Testis (tissue), 3 donors: ENCODE data around the gene KIDINS220. TPM values are rescaled to one million over a fixed set of nuclear protein-coding genes. Genes with fewer than 3 reads are reported as not detected.

ENCODE experiments used
- DNase-seq: peaks from one replicate; pipeline ENCODE4 v3.0.0-alpha.2; 2019
- H3K27ac ChIP-seq, 2 donors: fragments of 200-600 bp; sonication (generic); one replicate each; pipeline ENCODE4 v1.5.1; 2019
- H3K27me3 ChIP-seq: fragments of 200-600 bp; sonication (generic); one replicate; pipeline ENCODE4 v1.5.1; 2019
- H3K36me3 ChIP-seq: fragments of 200-600 bp; sonication (generic); one replicate; pipeline ENCODE4 v1.5.1; 2017; ENCODE audit warnings: low read depth; ENCODE audit errors: missing control alignments
- H3K4me1 ChIP-seq: fragments of 200-600 bp; sonication (generic); one replicate; pipeline ENCODE4 v1.5.1; 2019
- H3K4me3 ChIP-seq, 2 donors: fragments of 200-600 bp; sonication (generic); one replicate each; pipeline ENCODE4 v1.5.1; 2017 to 2019
- H3K9me3 ChIP-seq: fragments of 200-600 bp; sonication (generic); one replicate; pipeline ENCODE4 v1.5.1; 2017
- POLR2A ChIP-seq: fragments of 450-650 bp; IDR thresholded peaks from one replicate; pipeline ENCODE4 v1.6.1; 2017; ENCODE audit warnings: antibody characterized with exemption, mild to moderate bottlenecking, moderate library complexity
- WGBS, 2 donors: methylation state at CpG; one replicate each; pipeline ENCODE4 v1.1.5; 2018; 5-methylcytosine and 5-hydroxymethylcytosine counted together
- intact Hi-C: fragments of 100-400 bp; cut with DNase I; formaldehyde crosslinking; loops from one replicate; pipeline ENCODE4 v1.15.1; 2023; ENCODE audit warnings: low total_unique reads
- polyA plus RNA-seq: library from polyadenylated mRNA; stranded (reverse); fragments of 350-450 nt; fragmentation: Illumina TruSeq; extraction: RNeasy Lipid Tissue Mini Kit (QIAGEN cat#74804); gene quantifications from one replicate; pipeline ENCODE4 v1.2.3, GENCODE V29; 2014; ENCODE audit warnings: low read depth, low replicate concordance; ENCODE audit not compliant: insufficient read depth
- total RNA-seq, 2 donors: library from RNA; depleted of rRNA; stranded (reverse); fragments of >200 nt; gene quantifications; one replicate each; pipeline ENCODE4 v1.2.3, GENCODE V29; 2016
- TF ChIP-seq, protein P1 (sequence below), 3 experiments: fragments of 450-650 bp in 2 of 3; fragments of 200-600 bp in 1 of 3; sonication (generic) in 1 of 3; IDR thresholded peaks; one replicate each; pipeline ENCODE4 v1.5.1; 2016 to 2019; ENCODE audit warnings: antibody characterized with exemption in 3 of 3, mild to moderate bottlenecking in 2 of 3, moderate library complexity in 1 of 3

KIDINS220 gene
- total and polyA plus RNA-seq, 3 donors from 2014 or later = 25.5 to 75.7 (median 68.6) TPM

DNA sequence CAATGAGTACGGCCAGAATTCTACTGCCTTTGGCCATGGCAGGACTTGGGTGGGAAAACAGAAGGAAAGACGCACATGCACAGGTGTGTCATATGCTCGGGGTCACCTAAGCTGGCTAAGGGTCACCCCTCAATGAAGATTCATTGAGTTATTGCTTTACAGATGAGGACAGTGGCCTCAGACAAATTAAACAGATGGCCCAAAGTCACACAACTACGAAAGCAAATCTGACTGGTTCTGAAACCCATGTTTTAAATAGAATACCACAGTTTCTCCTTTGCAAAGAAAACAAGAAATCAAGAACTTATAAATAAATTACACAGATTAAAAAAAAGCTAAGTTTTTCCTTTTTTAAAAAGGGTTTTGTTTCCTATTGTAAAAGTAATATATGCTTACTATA is 85.0 kb downstream of the KIDINS220 start:
- 95 to 97% methylated on average over 4 of the region's 4 CpGs for WGBS, 2 donors
- intact Hi-C loops = no loop called here
- H3K36me3 ChIP-seq = no peaks in the 10 kb centered on the region

DNA sequence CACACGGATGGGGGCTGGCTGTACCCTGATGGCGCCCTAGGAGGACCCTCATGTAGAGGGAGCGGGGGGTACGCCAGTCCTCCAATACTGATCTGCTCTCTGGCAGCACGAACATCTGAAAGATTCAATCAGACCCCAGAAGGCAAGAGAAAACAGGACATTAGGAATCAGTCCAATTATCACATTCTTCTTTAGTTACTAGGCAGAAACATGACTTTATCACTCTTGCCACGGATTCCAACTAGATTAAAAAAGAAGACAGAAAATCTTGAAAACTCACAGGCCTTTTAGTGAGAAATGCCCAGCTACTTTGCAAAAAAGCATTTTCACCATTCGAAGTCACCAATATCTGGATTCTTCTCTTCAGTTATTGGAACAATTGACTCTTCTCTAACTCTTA is 87.2 kb downstream of the KIDINS220 start:
- H3K36me3 ChIP-seq = no peaks in the 10 kb centered on the region
- no peak overlapping the region for H3K27ac ChIP-seq
- WGBS, 2 donors = 76 to 88% methylated on average over 4 to 7 of the region's 7 CpGs
- no peaks in the 10 kb centered on the region for H3K27me3 ChIP-seq
- DNase-seq = no peak
- no peaks in the 10 kb centered on the region for H3K9me3 ChIP-seq
- TF ChIP-seq, protein P1, sequence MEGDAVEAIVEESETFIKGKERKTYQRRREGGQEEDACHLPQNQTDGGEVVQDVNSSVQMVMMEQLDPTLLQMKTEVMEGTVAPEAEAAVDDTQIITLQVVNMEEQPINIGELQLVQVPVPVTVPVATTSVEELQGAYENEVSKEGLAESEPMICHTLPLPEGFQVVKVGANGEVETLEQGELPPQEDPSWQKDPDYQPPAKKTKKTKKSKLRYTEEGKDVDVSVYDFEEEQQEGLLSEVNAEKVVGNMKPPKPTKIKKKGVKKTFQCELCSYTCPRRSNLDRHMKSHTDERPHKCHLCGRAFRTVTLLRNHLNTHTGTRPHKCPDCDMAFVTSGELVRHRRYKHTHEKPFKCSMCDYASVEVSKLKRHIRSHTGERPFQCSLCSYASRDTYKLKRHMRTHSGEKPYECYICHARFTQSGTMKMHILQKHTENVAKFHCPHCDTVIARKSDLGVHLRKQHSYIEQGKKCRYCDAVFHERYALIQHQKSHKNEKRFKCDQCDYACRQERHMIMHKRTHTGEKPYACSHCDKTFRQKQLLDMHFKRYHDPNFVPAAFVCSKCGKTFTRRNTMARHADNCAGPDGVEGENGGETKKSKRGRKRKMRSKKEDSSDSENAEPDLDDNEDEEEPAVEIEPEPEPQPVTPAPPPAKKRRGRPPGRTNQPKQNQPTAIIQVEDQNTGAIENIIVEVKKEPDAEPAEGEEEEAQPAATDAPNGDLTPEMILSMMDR (IDR thresholded peaks at IDR 0.05) = no peak
- TF ChIP-seq POLR2A = no peak
- H3K4me1 ChIP-seq = no peaks in the 10 kb centered on the region
- H3K4me3 ChIP-seq = no peak overlapping the region
- intact Hi-C loops = no loop called here

More for the DNA sequence above, 85.0 kb downstream of the KIDINS220 start:
- Histone ChIP-seq H3K4me1 (no peaks in the 10 kb centered on the region), H3K27me3 (no peaks in the 10 kb centered on the region), H3K9me3 (no peaks in the 10 kb centered on the region), H3K4me3 (no peak overlapping the region), H3K27ac (no peak overlapping the region)
- DNase-seq = no peak
- no peak for TF ChIP-seq POLR2A
- TF ChIP-seq, protein P1 (IDR thresholded peaks at IDR 0.05) = no peak

DNA sequence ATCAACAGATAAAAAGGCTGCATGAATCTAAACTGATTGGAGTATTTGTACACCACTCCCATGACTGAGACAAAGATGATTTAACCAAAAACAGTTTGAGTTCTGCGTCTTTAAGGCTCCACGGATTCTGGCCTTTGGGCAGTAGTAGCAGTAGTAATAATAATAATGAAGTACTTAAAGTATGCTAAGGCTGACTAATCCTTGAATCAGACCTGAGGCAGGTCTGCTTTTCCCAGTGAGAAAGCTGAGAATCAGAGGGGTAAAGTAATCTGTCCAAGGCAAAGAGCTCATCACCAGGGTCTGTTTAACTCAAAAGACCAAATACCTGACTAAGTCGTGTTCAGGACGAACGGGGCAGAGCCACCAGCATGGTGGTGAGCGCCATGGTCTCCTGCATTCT is 94.2 kb downstream of the KIDINS220 start:
- intact Hi-C loops = no loop called here
- Histone ChIP-seq H3K9me3 (no peaks in the 10 kb centered on the region), H3K36me3 (no peaks in the 10 kb centered on the region), H3K4me3 (no peak overlapping the region), H3K27ac (no peak overlapping the region), H3K27me3 (no peaks in the 10 kb centered on the region), H3K4me1 (no peaks in the 10 kb centered on the region)
- no peak for DNase-seq
- TF ChIP-seq, protein P1 (IDR thresholded peaks at IDR 0.05) = no peak
- TF ChIP-seq POLR2A = no peak
- 94 to 96% methylated on average over 6 of the region's 6 CpGs for WGBS, 2 donors

DNA sequence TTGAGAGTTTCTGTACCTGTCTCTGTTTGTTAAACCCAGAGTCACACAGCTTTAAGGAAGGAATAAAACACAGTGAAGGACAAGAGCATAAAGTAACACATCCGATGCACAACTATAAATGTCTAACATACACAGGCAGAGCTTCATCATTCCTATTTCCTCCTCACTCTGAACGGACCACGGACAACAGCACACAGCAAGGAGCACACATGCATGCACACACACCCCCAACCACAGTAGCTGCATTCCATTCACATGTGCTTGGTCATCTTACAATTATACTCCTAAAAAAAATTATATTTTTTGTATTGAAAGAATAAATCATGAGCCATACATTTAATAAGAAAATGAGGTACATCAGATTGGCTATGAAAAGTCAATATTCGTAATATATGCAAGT is 97.3 kb downstream of the KIDINS220 start:
- 94 to 97% methylated on average over 4 of the region's 4 CpGs for WGBS, 2 donors
- intact Hi-C loops = no loop called here
- H3K27ac ChIP-seq = no peak overlapping the region
- no peak for DNase-seq
- H3K27me3 ChIP-seq = no peaks in the 10 kb centered on the region
- no peak overlapping the region for H3K4me3 ChIP-seq
- H3K36me3 ChIP-seq = no peaks in the 10 kb centered on the region
- no peaks in the 10 kb centered on the region for H3K4me1 ChIP-seq
- TF ChIP-seq, protein P1 (IDR thresholded peaks at IDR 0.05) = no peak
- no peak for TF ChIP-seq POLR2A
- H3K9me3 ChIP-seq = no peaks in the 10 kb centered on the region

DNA sequence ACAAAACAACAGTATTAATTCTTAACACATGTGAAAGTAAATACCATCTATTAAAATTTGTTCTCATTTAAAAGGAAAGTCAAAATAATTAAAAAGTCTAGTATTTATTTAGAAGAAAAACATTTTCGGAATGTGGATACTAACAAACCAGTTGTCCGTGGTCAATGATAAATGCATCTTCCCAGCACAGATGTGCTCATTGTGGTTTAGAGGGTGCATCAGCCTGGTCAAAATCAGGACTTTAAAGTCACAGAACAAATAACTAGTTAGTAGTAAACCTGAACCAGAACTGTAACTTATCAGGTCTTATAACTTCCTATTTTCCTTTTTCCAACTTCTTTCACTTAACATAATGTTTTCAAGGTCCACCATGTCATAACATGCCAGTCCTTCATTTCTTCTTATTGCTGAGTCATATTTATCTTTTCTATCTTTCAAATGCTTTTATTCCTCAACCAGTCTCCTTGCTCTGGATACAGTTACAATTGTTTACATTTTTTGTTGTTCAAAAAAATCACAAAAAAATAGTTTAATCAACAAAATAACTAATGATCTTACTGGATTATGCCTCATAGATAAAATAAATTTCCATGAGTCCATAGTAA is 99.7 kb downstream of the KIDINS220 start:
- H3K9me3 ChIP-seq = no peaks in the 10 kb centered on the region
- no peak for DNase-seq
- H3K27ac ChIP-seq = no peak overlapping the region
- no peaks in the 10 kb centered on the region for H3K4me1 ChIP-seq
- no peaks in the 10 kb centered on the region for H3K36me3 ChIP-seq
- no peaks in the 10 kb centered on the region for H3K27me3 ChIP-seq
- no peak for TF ChIP-seq POLR2A
- TF ChIP-seq, protein P1 (IDR thresholded peaks at IDR 0.05) = no peak
- 91% methylated on average over 2 of the region's 2 CpGs for WGBS, 2 donors
- H3K4me3 ChIP-seq = no peak overlapping the region
- intact Hi-C loops = no loop called here
